Muscle of back (tissue), 11 donors: ENCODE measurements around the gene RNF41. TPM values are rescaled to one million over a fixed set of nuclear protein-coding genes. Genes with fewer than 3 reads are reported as not detected.

Experiments
- DNase-seq, 3 donors: peaks; one replicate each; pipeline versions ENCODE4 v3.0.0 to v3.0.0-alpha.2; 2013
- polyA plus RNA-seq, 10 donors: library from polyadenylated mRNA; unstranded; fragments of 120-200 nt; gene quantifications; one replicate each; pipeline ENCODE4 v1.2.1, GENCODE V29; 2013; ENCODE audit not compliant: insufficient read length in 10 of 10

RNF41 gene
- polyA plus RNA-seq, 10 donors = 31.6 to 52.0 (median 41.4) TPM

DNA sequence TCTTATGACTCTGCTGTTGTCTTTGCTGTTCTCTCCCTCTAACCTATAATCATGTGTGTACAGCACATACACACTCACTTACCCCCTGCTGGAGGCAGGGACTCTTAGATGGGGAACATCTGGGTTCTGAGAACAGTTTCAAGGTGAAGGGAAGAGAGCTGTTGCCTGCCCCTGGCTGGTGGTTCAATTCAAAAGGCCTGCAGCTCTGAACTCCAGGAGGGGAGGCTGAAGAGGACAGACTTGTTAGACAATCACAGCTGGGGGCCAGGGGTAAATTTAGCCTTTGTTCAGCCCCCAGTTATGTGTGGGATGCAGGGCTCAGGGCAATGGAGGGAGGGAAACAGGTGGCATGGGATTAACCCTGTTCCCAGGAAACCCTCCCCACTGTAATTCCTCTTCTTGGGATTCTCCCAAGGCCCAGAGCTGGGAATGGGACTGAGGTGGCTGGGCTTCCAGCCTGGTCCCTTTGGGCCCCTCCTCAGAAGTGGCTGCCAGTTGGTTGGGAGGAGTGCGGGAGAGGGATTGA is 67.4 kb downstream of the RNF41 start:
- DNase-seq = peak in 1 of 3 donors; percentile 33

DNA sequence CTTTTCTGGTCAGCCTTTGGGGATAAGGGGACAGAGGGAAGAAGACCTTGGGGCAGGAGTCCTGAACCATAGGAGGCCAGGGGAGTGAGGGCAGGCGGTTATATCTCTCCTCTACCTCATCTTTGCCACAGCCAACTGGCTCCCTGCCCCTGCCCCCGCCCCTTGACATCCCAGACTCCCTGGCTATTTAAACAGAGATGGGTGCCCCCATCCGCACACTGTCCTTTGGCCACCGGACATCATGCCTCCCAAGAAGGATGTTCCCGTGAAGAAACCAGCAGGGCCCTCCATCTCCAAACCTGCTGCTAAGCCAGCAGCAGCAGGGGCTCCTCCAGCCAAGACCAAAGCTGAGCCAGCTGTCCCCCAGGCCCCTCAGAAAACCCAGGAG is 68.0 kb downstream of the RNF41 start:
- no peak for DNase-seq

DNA sequence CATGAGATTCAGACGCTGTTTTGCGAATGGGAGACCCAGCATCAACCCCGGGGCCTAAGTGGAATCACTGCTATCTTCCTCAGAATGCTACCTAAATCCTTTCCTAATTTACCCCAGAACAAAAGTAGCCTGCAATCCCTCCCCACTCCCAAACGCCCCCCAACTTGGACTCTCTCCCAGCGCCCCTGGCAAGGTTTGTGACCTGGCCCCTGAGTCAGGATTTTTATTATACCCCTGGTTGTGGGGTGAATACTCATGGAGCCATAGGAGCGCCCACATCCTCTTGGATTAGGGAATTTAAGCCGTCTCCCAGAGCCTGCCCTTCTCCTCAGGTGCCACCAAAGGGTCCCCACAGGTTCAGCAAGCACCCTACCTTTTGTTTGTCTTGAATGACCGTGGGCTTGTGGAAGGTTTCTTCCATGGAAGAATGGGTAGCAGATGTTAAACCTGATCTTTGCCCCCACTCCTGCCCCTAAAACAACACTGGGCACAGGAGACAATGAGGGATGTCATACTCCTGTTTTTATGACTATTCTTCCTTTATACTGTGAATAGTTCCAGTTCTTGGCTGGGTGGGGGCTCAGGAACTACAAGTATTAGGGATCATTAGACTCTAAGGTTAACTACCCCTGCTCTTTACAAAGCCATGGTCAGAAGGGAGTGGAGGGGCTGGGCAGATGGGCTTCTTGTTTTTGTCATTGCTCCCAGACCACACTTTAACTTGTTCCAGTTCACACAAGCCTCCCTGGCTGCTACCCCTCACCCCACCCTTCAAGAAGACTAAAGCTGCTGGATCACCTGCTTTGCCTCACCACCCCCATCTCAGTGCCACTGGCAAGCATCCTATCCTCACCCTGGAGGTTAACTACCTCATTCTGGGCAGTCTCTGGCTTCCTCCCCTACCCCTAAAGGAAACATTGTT is 68.7 kb downstream of the RNF41 start:
- DNase-seq = no peak

Other genes starting within 250 kb of the RNF41 start
- 100 to 1,000 TPM in 9 of 10 donors, 10 to 100 TPM in 1; 99.4 to 141 (median 121) TPM for gene RAB5B, start 247.8 kb downstream of the RNF41 start, polyA plus RNA-seq
- gene SUOX, start 224.6 kb downstream of the RNF41 start, polyA plus RNA-seq = 10 to 100 TPM; 11.8 to 16.9 (median 12.9) TPM
- gene IKZF4, start 200.9 kb downstream of the RNF41 start, polyA plus RNA-seq = 10 to 100 TPM in 1 of 10 donors, 1 to 10 TPM in 9; 5.5 to 11.3 (median 7.8) TPM
- gene RPS26, start 180.0 kb downstream of the RNF41 start, polyA plus RNA-seq = 100 to 1,000 TPM in 8 of 10 donors, 10 to 100 TPM in 2; 79.8 to 679 (median 311) TPM
- gene ERBB3, start 141.8 kb downstream of the RNF41 start, polyA plus RNA-seq = 100 to 1,000 TPM in 9 of 10 donors, 10 to 100 TPM in 1; 83.9 to 228 (median 151) TPM
- gene PA2G4, start 117.4 kb downstream of the RNF41 start, polyA plus RNA-seq = 100 to 1,000 TPM in 8 of 10 donors, 10 to 100 TPM in 2; 93.0 to 121 (median 109) TPM
- gene RPL41, start 105.3 kb downstream of the RNF41 start, polyA plus RNA-seq = 1,000 to 10,000 TPM; 4,692 to 6,543 (median 5,537) TPM
- 1 to 10 TPM; 3.4 to 6.3 (median 4.6) TPM for gene ZC3H10, start 103.7 kb downstream of the RNF41 start, polyA plus RNA-seq
- 10 to 100 TPM; 64.1 to 91.1 (median 79.6) TPM for gene ESYT1, start 93.7 kb downstream of the RNF41 start, polyA plus RNA-seq
- gene MYL6B, start 69.3 kb downstream of the RNF41 start, polyA plus RNA-seq = 100 to 1,000 TPM; 502 to 996 (median 790) TPM
- gene MYL6, start 63.6 kb downstream of the RNF41 start, polyA plus RNA-seq = 1,000 to 10,000 TPM; 1,255 to 1,671 (median 1,389) TPM
- gene SMARCC2, start 32.4 kb downstream of the RNF41 start, polyA plus RNA-seq = 10 to 100 TPM; 49.9 to 75.2 (median 61.1) TPM
- 10 to 100 TPM; 13.7 to 22.0 (median 19.3) TPM for gene NABP2, start 2.4 kb upstream of the RNF41 start, polyA plus RNA-seq
- 1 to 10 TPM in 1 of 10 donors, under 1 TPM in 7, not detected in 2; 0.32 to 1.0 (median 0.55) TPM for gene SLC39A5, start 8.1 kb upstream of the RNF41 start, polyA plus RNA-seq
- gene ANKRD52, start 36.5 kb upstream of the RNF41 start, polyA plus RNA-seq = 10 to 100 TPM; 14.1 to 21.7 (median 18.1) TPM
- gene COQ10A, start 45.0 kb upstream of the RNF41 start, polyA plus RNA-seq = 10 to 100 TPM; 13.8 to 34.9 (median 18.4) TPM
- gene CS, start 78.4 kb upstream of the RNF41 start, polyA plus RNA-seq = 100 to 1,000 TPM; 166 to 293 (median 221) TPM
- gene CNPY2, start 94.1 kb upstream of the RNF41 start, polyA plus RNA-seq = 10 to 100 TPM; 45.4 to 75.7 (median 52.2) TPM
- gene PAN2, start 112.1 kb upstream of the RNF41 start, polyA plus RNA-seq = 10 to 100 TPM; 26.3 to 67.2 (median 45.8) TPM
- gene IL23A, start 117.0 kb upstream of the RNF41 start, polyA plus RNA-seq = under 1 TPM in 9 of 10 donors, not detected in 1; 0.19 to 0.90 (median 0.61) TPM
- 10 to 100 TPM; 39.6 to 94.7 (median 59.4) TPM for gene STAT2, start 138.2 kb upstream of the RNF41 start, polyA plus RNA-seq
- gene APOF, start 140.9 kb upstream of the RNF41 start, polyA plus RNA-seq = under 1 TPM in 2 of 10 donors, not detected in 8; 0.09 to 0.15 TPM
- 10 to 100 TPM; 11.5 to 22.6 (median 14.6) TPM for gene TIMELESS, start 227.5 kb upstream of the RNF41 start, polyA plus RNA-seq
- under 1 TPM in 1 of 10 donors, not detected in 9; 0.07 TPM for gene MIP, start 232.7 kb upstream of the RNF41 start, polyA plus RNA-seq
- gene SPRYD4, start 246.7 kb upstream of the RNF41 start, polyA plus RNA-seq = 1 to 10 TPM; 1.3 to 3.3 (median 1.8) TPM